ENCODE data around the gene PDZRN4.

- TF ChIP-seq CTCF (IDR thresholded peaks at IDR 0.05) (no peak), EP300 (IDR thresholded peaks at IDR 0.05) (no peak), POLR2A (IDR thresholded peaks at IDR 0.05; ENCODE audit: low read depth) (no peak), POLR2AphosphoS5 (IDR thresholded peaks at IDR 0.05) (no peak)
Observed at GRCh38 chr12:41459906-41460214, 271.7 kb downstream of the PDZRN4 start.

Measured in esophagus muscularis mucosa (tissue), 4 donors.